ENCODE measurements around the gene FCER1G. TPM values are rescaled to one million over a fixed set of nuclear protein-coding genes. Genes with fewer than 3 reads are reported as not detected.

Gene FCER1G
- total and polyA plus RNA-seq, 7 donors = 3.3 to 23.5 (median 10.0) TPM

- TF ChIP-seq CTCF (IDR thresholded peaks at IDR 0.05) = no peak
- Histone ChIP-seq H3K27ac (no peak overlapping the region), H3K4me1 (peaks cover 4% of the 10 kb centered on the region), H3K36me3 (ENCODE audit: insufficient read depth in 1 of 2, low read depth in 1 of 2) (no peaks in the 10 kb centered on the region), H3K4me3 (no peak overlapping the region), H3K9me3 (no peaks in the 10 kb centered on the region), H3K27me3 (ENCODE audit: insufficient read depth in 3 of 3, low read length in 2 of 3) (no peaks in the 10 kb centered on the region)
- intact Hi-C loops (cut with DNase I) = loop anchor here in 1 of 2 donors (5.0 kb wide), 1 partner anchor 191 kb away; no protein-coding TSS in a partner anchor
- DNase-seq (peak in 1 of 2 donors; percentile 49), ATAC-seq (no peak)
- 70 to 77% (median 76%) methylated on average over 21 to 22 of the region's 22 CpGs for WGBS, 3 donors
These were observed 24.1 kb upstream of the FCER1G start for GRCh38 chr1:161190962-161191521.

- no peak overlapping the region for H3K4me3 ChIP-seq
- ATAC-seq (no peak), DNase-seq (peak in 1 of 2 donors; percentile 46)
- no peaks in the 10 kb centered on the region for H3K27me3 ChIP-seq (ENCODE audit: insufficient read depth in 3 of 3, low read length in 2 of 3)
- H3K36me3 ChIP-seq (ENCODE audit: insufficient read depth in 1 of 2, low read depth in 1 of 2) = no peaks in the 10 kb centered on the region
- WGBS, 3 donors = 75 to 77% (median 75%) methylated on average over 8 of the region's 8 CpGs
- TF ChIP-seq CTCF (IDR thresholded peaks at IDR 0.05) = no peak
- H3K9me3 ChIP-seq = no peaks in the 10 kb centered on the region
- H3K4me1 ChIP-seq = peaks cover 3% of the 10 kb centered on the region
- intact Hi-C loops (cut with DNase I) = loop anchor here in 1 of 2 donors (5.0 kb wide), 1 partner anchor 190 kb away; no protein-coding TSS in a partner anchor
- H3K27ac ChIP-seq = no peak overlapping the region
These were observed 23.1 kb upstream of the FCER1G start for GRCh38 chr1:161191971-161192370.

- Histone ChIP-seq H3K27ac (peak overlapping the region; percentile 15), H3K4me3 (no peak overlapping the region), H3K9me3 (no peaks in the 10 kb centered on the region), H3K4me1 (peaks cover 4% of the 10 kb centered on the region), H3K36me3 (ENCODE audit: insufficient read depth in 1 of 2, low read depth in 1 of 2) (no peaks in the 10 kb centered on the region), H3K27me3 (ENCODE audit: insufficient read depth in 3 of 3, low read length in 2 of 3) (no peaks in the 10 kb centered on the region)
- WGBS, 3 donors = 56 to 58% (median 56%) methylated on average over 15 of the region's 15 CpGs
- peak; percentile 57 to 61 for DNase-seq
- TF ChIP-seq CTCF (IDR thresholded peaks at IDR 0.05) = peak; percentile 85
- intact Hi-C loops (cut with DNase I) = loop anchor here in 1 of 2 donors (5.0 kb wide), 1 partner anchor 190 kb away; no protein-coding TSS in a partner anchor
- peak; percentile 64 to 85 (median 64) for ATAC-seq
These were observed 22.3 kb upstream of the FCER1G start for GRCh38 chr1:161192476-161193465.

- Histone ChIP-seq H3K36me3 (ENCODE audit: insufficient read depth in 1 of 2, low read depth in 1 of 2) (no peaks in the 10 kb centered on the region), H3K27ac (peak overlapping the region; percentile 42), H3K9me3 (no peaks in the 10 kb centered on the region), H3K4me3 (peak overlapping the region; percentile 37), H3K4me1 (peaks cover 13% of the 10 kb centered on the region), H3K27me3 (ENCODE audit: insufficient read depth in 3 of 3, low read length in 2 of 3) (no peaks in the 10 kb centered on the region)
- WGBS, 3 donors = 45 to 54% (median 52%) methylated on average over 21 of the region's 21 CpGs
- ATAC-seq (peak; percentile 82 to 85 (median 84)), DNase-seq (peak; percentile 70 to 85)
- intact Hi-C loops (cut with DNase I) = loop anchor here in 1 of 2 donors (5.0 kb wide), 1 partner anchor 189 kb away; no protein-coding TSS in a partner anchor
- peak; percentile 27 for TF ChIP-seq CTCF (IDR thresholded peaks at IDR 0.05)
These were observed 21.4 kb upstream of the FCER1G start for GRCh38 chr1:161193561-161194235.

Measured in psoas muscle (tissue), 8 donors.